ENCODE results near the gene SLC26A4.
"Not testable (repeated sequence)": the region's sequence is repeated elsewhere in the genome, so short reads cannot be mapped to it uniquely, and the experiment has no call there.

SLC26A4 gene

GRCh38 chr7:107660381-107661080 is at the start of gene SLC26A4:
SLC26A4 (plus strand) TSS chr7:107660828; CDS start chr7:107661642, 814 bp downstream.
- DNase-seq, result peak; percentile 61

GRCh38 chr7:107613439-107613838 is 47.2 kb upstream of the SLC26A4 start:
- no peak for DNase-seq

GRCh38 chr7:107613948-107614347 is 46.7 kb upstream of the SLC26A4 start:
- DNase-seq, result no peak

GRCh38 chr7:107614425-107614824 is 46.2 kb upstream of the SLC26A4 start:
- no peak for DNase-seq

- no peak for DNase-seq
Measured at GRCh38 chr7:107615910-107616680, 44.5 kb upstream of the SLC26A4 start.

GRCh38 chr7:107622429-107622828 is 38.2 kb upstream of the SLC26A4 start:
- DNase-seq, result peak; percentile 22

GRCh38 chr7:107622894-107623293 is 37.7 kb upstream of the SLC26A4 start:
- DNase-seq, result no peak

- no peak for DNase-seq
Measured at GRCh38 chr7:107627002-107627401, 33.6 kb upstream of the SLC26A4 start.

GRCh38 chr7:107628461-107629064 is 32.1 kb upstream of the SLC26A4 start:
- no peak for DNase-seq

- DNase-seq, result no peak
Measured at GRCh38 chr7:107630342-107630741, 30.3 kb upstream of the SLC26A4 start.

- no peak for DNase-seq
Measured at GRCh38 chr7:107631588-107632491, 28.8 kb upstream of the SLC26A4 start.

GRCh38 chr7:107632492-107632865 is 28.1 kb upstream of the SLC26A4 start:
- no peak for DNase-seq

- no peak for DNase-seq
Measured at GRCh38 chr7:107638594-107638993, 22.0 kb upstream of the SLC26A4 start.

- not testable (repeated sequence) for DNase-seq
Measured at GRCh38 chr7:107639070-107639469, 21.6 kb upstream of the SLC26A4 start.

GRCh38 chr7:107641676-107642075 is 19.0 kb upstream of the SLC26A4 start:
- no peak for DNase-seq

- DNase-seq, result no peak
Measured at GRCh38 chr7:107642501-107642900, 18.1 kb upstream of the SLC26A4 start.

GRCh38 chr7:107643407-107643806 is 17.2 kb upstream of the SLC26A4 start:
- no peak for DNase-seq

GRCh38 chr7:107643938-107644308 is 16.7 kb upstream of the SLC26A4 start:
- no peak for DNase-seq

GRCh38 chr7:107644309-107644974 is 16.2 kb upstream of the SLC26A4 start:
- no peak for DNase-seq

GRCh38 chr7:107652642-107653041 is 8.0 kb upstream of the SLC26A4 start:
- no peak for DNase-seq

GRCh38 chr7:107658467-107658866 is 2.2 kb upstream of the SLC26A4 start:
- no peak for DNase-seq

- DNase-seq, result peak; percentile 85
Measured at GRCh38 chr7:107659666-107660065, 962 bp upstream of the SLC26A4 start.
